OCI-LY3 (cell line): ENCODE measurements around the gene NDE1.
"Not testable (repeated sequence)": the region's sequence is repeated elsewhere in the genome, so short reads cannot be mapped to it uniquely, and the experiment has no call there.

Experiments
- EZH2phosphoT487 ChIP-seq: fragments of 200-600 bp; shearing (Covaris generic); IDR thresholded peaks from 2 replicates; pipeline ENCODE4 v1.6.1; 2018; ENCODE audit warnings: antibody characterized with exemption, mixed run types, low read depth
- TF ChIP-seq, protein P1 (sequence below): fragments of 200-600, 300-600 bp; sonication (generic); IDR thresholded peaks from 2 replicates; pipeline ENCODE4 v1.5.1; 2014; ENCODE audit warnings: antibody characterized with exemption, low read length, low read depth

DNA sequence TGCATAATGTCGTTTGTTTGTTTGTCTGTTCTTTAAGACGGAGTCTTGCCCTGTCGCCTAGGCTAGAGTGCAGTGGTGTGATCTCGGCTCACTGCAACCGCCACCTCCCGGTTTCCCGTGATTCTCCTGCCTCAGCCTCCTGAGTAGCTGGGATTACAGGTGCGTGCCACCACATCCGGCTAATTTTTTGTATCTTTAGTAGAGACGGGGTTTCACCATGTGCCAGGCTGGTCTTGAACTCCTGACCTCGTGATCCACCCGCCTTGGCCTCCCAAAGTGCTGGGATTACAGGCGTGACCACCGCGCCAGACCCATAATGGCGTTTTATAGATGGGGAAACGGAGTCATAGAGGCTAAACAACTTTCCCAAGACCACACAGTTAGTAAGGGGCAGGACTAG, 734 bp upstream of the NDE1 start:
- TF ChIP-seq, protein P1, sequence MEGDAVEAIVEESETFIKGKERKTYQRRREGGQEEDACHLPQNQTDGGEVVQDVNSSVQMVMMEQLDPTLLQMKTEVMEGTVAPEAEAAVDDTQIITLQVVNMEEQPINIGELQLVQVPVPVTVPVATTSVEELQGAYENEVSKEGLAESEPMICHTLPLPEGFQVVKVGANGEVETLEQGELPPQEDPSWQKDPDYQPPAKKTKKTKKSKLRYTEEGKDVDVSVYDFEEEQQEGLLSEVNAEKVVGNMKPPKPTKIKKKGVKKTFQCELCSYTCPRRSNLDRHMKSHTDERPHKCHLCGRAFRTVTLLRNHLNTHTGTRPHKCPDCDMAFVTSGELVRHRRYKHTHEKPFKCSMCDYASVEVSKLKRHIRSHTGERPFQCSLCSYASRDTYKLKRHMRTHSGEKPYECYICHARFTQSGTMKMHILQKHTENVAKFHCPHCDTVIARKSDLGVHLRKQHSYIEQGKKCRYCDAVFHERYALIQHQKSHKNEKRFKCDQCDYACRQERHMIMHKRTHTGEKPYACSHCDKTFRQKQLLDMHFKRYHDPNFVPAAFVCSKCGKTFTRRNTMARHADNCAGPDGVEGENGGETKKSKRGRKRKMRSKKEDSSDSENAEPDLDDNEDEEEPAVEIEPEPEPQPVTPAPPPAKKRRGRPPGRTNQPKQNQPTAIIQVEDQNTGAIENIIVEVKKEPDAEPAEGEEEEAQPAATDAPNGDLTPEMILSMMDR = not testable (repeated sequence)
- TF ChIP-seq EZH2phosphoT487 = not testable (repeated sequence)
